HCT116 (cell line): ENCODE measurements around the gene C13orf46. TPM values are rescaled to one million over a fixed set of nuclear protein-coding genes. Genes with fewer than 3 reads are reported as not detected.

ENCODE experiments used
- ATAC-seq: fragments of 200-7000 bp; cut with Tn5 transposase; 2 replicates; pipeline ENCODE4 v1.9.1; 2020; ENCODE audit warnings: mild to moderate bottlenecking, moderate library complexity
- BruUV-seq: library from RNA; stranded (reverse); fragments of 400-500 nt; replicated peaks from 2 replicates; lab custom pipeline; 2021; lab: Mats Ljungman, UMichigan
- CTCF ChIA-PET: fragments of 300-600 bp; sonication (Branson Sonifier 250); formaldehyde crosslinking; loops from one replicate; lab custom pipeline; 2021; ENCODE audit warnings: antibody characterized with exemption; lab: Charles Lee
- POLR2A ChIA-PET: fragments of 300-600, 350-600 bp; sonication (Branson Sonifier 250); formaldehyde crosslinking; loops from one replicate; lab custom pipeline; 2021; ENCODE audit warnings: antibody characterized with exemption; lab: Charles Lee
- RAD21 ChIA-PET, 2 experiments: fragments of 300-600 bp; sonication (Branson Sonifier 250); formaldehyde crosslinking; loops; one replicate each; lab custom pipeline; 2023; ENCODE audit warnings: low total read pairs in 2 of 2; ENCODE audit not compliant: uncharacterized antibody in 2 of 2, unreplicated experiment in 2 of 2, low non-redundant PET in 1 of 2; lab: Charles Lee
- DNase-seq: peaks from one replicate; pipeline ENCODE4 v3.0.0-alpha.2; 2010; ENCODE audit warnings: low read depth, low spot score
- H2AFZ ChIP-seq: fragments of 200-600 bp; shearing (Covaris generic), sonication (generic); 2 replicates; pipeline ENCODE4 v1.6.1; 2017; ENCODE audit warnings: low read depth, mixed run types, mixed read lengths, antibody characterized with exemption, low read length; ENCODE audit not compliant: poor library complexity, severe bottlenecking
- H3K27ac ChIP-seq: 2 replicates; pipeline ENCODE4 v1.5.1; 2012; ENCODE audit warnings: low read depth, low read length
- H3K27me3 ChIP-seq: fragments of 200-600 bp; sonication (generic); 2 replicates; pipeline ENCODE4 v1.6.1; 2016; ENCODE audit warnings: mixed run types, low read length, mixed read lengths; ENCODE audit not compliant: insufficient read depth
- H3K36me3 ChIP-seq, 2 experiments: fragments of 200-500 bp in 1 of 2; fragments of 200-600 bp in 1 of 2; sonication (Bioruptor generic) in 1 of 2; sonication (generic) in 1 of 2; 2 replicates each; pipeline versions ENCODE4 v1.5.1 to v1.6.1; 2014 to 2016; ENCODE audit warnings: low read length in 2 of 2, inconsistent platforms in 1 of 2, mixed read lengths in 1 of 2, mixed run types in 1 of 2; ENCODE audit not compliant: insufficient read depth in 2 of 2, control insufficient read depth in 1 of 2
- H3K4me1 ChIP-seq, 2 experiments: fragments of 200-600 bp in 1 of 2; sonication (generic) in 1 of 2; 2 replicates each; pipeline versions ENCODE4 v1.5.1 to v1.6.1; 2012 to 2017; ENCODE audit warnings: low read length in 2 of 2, inconsistent platforms in 1 of 2, mild to moderate bottlenecking in 1 of 2, mixed read lengths in 1 of 2, mixed run types in 1 of 2, moderate library complexity in 1 of 2; ENCODE audit not compliant: insufficient read depth in 2 of 2, control insufficient read depth in 1 of 2
- H3K4me2 ChIP-seq: fragments of 200-600 bp; sonication (generic); 2 replicates; pipeline ENCODE4 v1.6.1; 2017; ENCODE audit warnings: mixed run types, low read length, mixed read lengths
- H3K4me3 ChIP-seq, 2 experiments: fragments of 200-600 bp in 1 of 2; sonication (generic) in 1 of 2; replicated peaks in 1 of 2; 2 replicates each; pipeline ENCODE4 v1.5.1; 2011 to 2016; ENCODE audit warnings: low read length in 2 of 2, control low read depth in 1 of 2, low read depth in 1 of 2, mild to moderate bottlenecking in 1 of 2, mixed read lengths in 1 of 2, mixed run types in 1 of 2
- H3K79me2 ChIP-seq: fragments of 200-600 bp; sonication (generic); 2 replicates; pipeline ENCODE4 v1.6.1; 2017; ENCODE audit warnings: mild to moderate bottlenecking, mixed run types, low read length, moderate library complexity, mixed read lengths; ENCODE audit not compliant: insufficient read depth
- H3K9ac ChIP-seq: fragments of 200-600 bp; sonication (generic); 2 replicates; pipeline ENCODE4 v1.6.1; 2016; ENCODE audit warnings: low read length, mixed read lengths
- H3K9me2 ChIP-seq: fragments of 200-600 bp; sonication (generic), shearing (Covaris generic); 2 replicates; pipeline ENCODE4 v1.6.1; 2017; ENCODE audit warnings: mixed run types, mild to moderate bottlenecking, moderate library complexity; ENCODE audit not compliant: insufficient read depth
- H3K9me3 ChIP-seq, 2 experiments: fragments of 200-500 bp in 1 of 2; fragments of 200-600 bp in 1 of 2; sonication (Bioruptor generic) in 1 of 2; sonication (generic) in 1 of 2; 2 replicates each; pipeline ENCODE4 v1.6.1; 2014 to 2017; ENCODE audit warnings: low read length in 2 of 2, mixed read lengths in 2 of 2, inconsistent platforms in 1 of 2, low read depth in 1 of 2, mild to moderate bottlenecking in 1 of 2, mixed run types in 1 of 2, moderate library complexity in 1 of 2; ENCODE audit not compliant: control insufficient read depth in 1 of 2, insufficient read depth in 1 of 2
- H4K20me1 ChIP-seq: fragments of 200-600 bp; sonication (generic), shearing (Covaris generic); 2 replicates; pipeline ENCODE4 v1.6.1; 2017; ENCODE audit warnings: mixed run types, mild to moderate bottlenecking, moderate library complexity; ENCODE audit not compliant: insufficient read depth
- ATF3 ChIP-seq: IDR thresholded peaks from 2 replicates; pipeline ENCODE4 v1.6.1; 2012
- CBX3 ChIP-seq: IDR thresholded peaks from 2 replicates; pipeline ENCODE4 v1.6.1; 2012; ENCODE audit warnings: low read depth
- EGR1 ChIP-seq: IDR thresholded peaks from 2 replicates; pipeline ENCODE4 v1.6.1; 2012; ENCODE audit warnings: low read depth
- RAD21 ChIP-seq: IDR thresholded peaks from 2 replicates; pipeline ENCODE4 v1.6.1; 2012; ENCODE audit warnings: low read depth, mild to moderate bottlenecking
- SIN3A ChIP-seq: IDR thresholded peaks from 2 replicates; pipeline ENCODE4 v1.6.1; 2012; ENCODE audit warnings: low read depth
- TCF7L2 ChIP-seq: IDR thresholded peaks from 2 replicates; pipeline ENCODE4 v1.7.0; 2011; ENCODE audit warnings: borderline replicate concordance, inconsistent platforms; ENCODE audit not compliant: insufficient read depth, insufficient read length; ENCODE audit errors: extremely low read depth
- YY1 ChIP-seq: IDR thresholded peaks from 2 replicates; pipeline ENCODE4 v1.6.1; 2011; ENCODE audit warnings: low read length, low read depth, moderate library complexity, mild to moderate bottlenecking; ENCODE audit not compliant: insufficient replicate concordance; ENCODE audit errors: extremely low read depth
- intact Hi-C: fragments of 100-400 bp; cut with micrococcal nuclease; formaldehyde crosslinking; loops from 2 replicates; pipeline ENCODE4 v1.10.0; 2022
- total RNA-seq: library from RNA; stranded (reverse); gene quantifications from one replicate; pipeline ENCODE4 v1.2.1, GENCODE V29; 2021; ENCODE audit not compliant: unreplicated experiment

The C13orf46 gene
- total RNA-seq, 1 experiment from 2014 or later, result 0.93 TPM

GRCh38 chr13:113941571-113942191 is 32.2 kb downstream of the C13orf46 start:
- H3K4me1 ChIP-seq, result peaks cover 0 to 4% of the 10 kb centered on the region in 2 experiments; a peak in 1 of 4 replicates
- no peak overlapping the region for H3K9ac ChIP-seq
- no TSS peak for BruUV-seq
- DNase-seq (no peak), ATAC-seq (no peak)
- RAD21 ChIA-PET, result no interaction called here
- no peak overlapping the region for H3K27ac ChIP-seq
- TF ChIP-seq ATF3, result no peak
- TF ChIP-seq SIN3A, result no peak
- TF ChIP-seq TCF7L2, result peak; percentile 44
- POLR2A ChIA-PET, result interaction anchor here (0.6 kb wide), 1 partner anchor 127 kb away, joined by 4 read pairs; no protein-coding TSS in a partner anchor
- H4K20me1 ChIP-seq, result no peaks in the 10 kb centered on the region
- no peaks in the 10 kb centered on the region for H3K36me3 ChIP-seq
- H3K9me3 ChIP-seq, result no peaks in the 10 kb centered on the region
- no peak overlapping the region for H2AFZ ChIP-seq
- no peaks in the 10 kb centered on the region for H3K79me2 ChIP-seq
- H3K27me3 ChIP-seq, result no peaks in the 10 kb centered on the region
- no peaks in the 10 kb centered on the region for H3K9me2 ChIP-seq
- no peak overlapping the region for H3K4me2 ChIP-seq
- CTCF ChIA-PET, result no interaction called here
- H3K4me3 ChIP-seq, result no peak overlapping the region
- intact Hi-C loops, result no loop called here

DNA sequence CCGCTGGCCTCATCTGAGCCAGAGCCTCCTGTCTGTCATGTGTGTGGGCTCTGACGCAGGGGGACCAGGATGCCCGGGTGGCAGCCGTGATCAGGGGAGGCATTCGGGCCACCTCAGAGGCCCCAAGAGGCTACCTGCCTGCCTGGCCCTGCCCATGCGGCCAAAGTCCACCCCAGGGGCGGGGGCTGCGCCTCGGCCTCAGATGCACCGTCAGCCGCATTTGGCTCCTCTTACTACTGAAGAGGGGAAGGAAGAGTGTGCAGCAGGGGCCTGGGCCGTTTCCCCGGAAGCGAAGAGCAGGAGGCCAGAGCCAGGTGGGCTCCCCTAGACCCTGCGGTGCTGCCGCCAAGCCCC is 34.0 kb downstream of the C13orf46 start:
- H2AFZ ChIP-seq, result no peak overlapping the region
- H4K20me1 ChIP-seq, result no peaks in the 10 kb centered on the region
- peaks cover 0 to 4% of the 10 kb centered on the region in 2 experiments; a peak in 1 of 4 replicates for H3K4me1 ChIP-seq
- no peak overlapping the region for H3K4me2 ChIP-seq
- no peak overlapping the region for H3K4me3 ChIP-seq
- no peak overlapping the region for H3K9ac ChIP-seq
- TF ChIP-seq YY1, result no peak
- no peak for TF ChIP-seq CBX3
- no peak for TF ChIP-seq EGR1
- TF ChIP-seq RAD21, result no peak
- no peak overlapping the region for H3K27ac ChIP-seq
- ChIA-PET RAD21 (no interaction called here), CTCF (no interaction called here), POLR2A (no interaction called here)
- H3K36me3 ChIP-seq, result no peaks in the 10 kb centered on the region
- H3K27me3 ChIP-seq, result no peaks in the 10 kb centered on the region
- no peaks in the 10 kb centered on the region for H3K79me2 ChIP-seq
- no peak for DNase-seq
- no TSS peak for BruUV-seq
- no peaks in the 10 kb centered on the region for H3K9me3 ChIP-seq
- intact Hi-C loops, result no loop called here
- H3K9me2 ChIP-seq, result no peaks in the 10 kb centered on the region
- ATAC-seq, result no peak
